Suprapubic skin (tissue), 3 donors: Measurements from ENCODE around the gene TRIM54.

ENCODE experiments used
- CTCF ChIP-seq, 2 donors: fragments of 200-600 bp in 1 of 2; fragments of 450-650 bp in 1 of 2; sonication (generic) in 1 of 2; IDR thresholded peaks; one replicate each; pipeline ENCODE4 v1.5.1; 2016 to 2019; ENCODE audit warnings: antibody characterized with exemption in 2 of 2, mild to moderate bottlenecking in 1 of 2, moderate library complexity in 1 of 2
- POLR2AphosphoS5 ChIP-seq, 3 donors: sonication (generic); formaldehyde crosslinking; IDR thresholded peaks; one replicate each; pipeline ENCODE4 v1.6.1; 2017; ENCODE audit warnings: antibody characterized with exemption in 3 of 3

- TF ChIP-seq POLR2AphosphoS5 (IDR thresholded peaks at IDR 0.05) (no peak), CTCF (IDR thresholded peaks at IDR 0.05) (no peak)
Observed at GRCh38 chr2:27261241-27261925, 20.8 kb upstream of the TRIM54 start.
